ENCODE data around the gene FMO2.

GRCh38 chr1:171258943-171259342 is 73.8 kb downstream of the FMO2 start:
- TF ChIP-seq CTCF (IDR thresholded peaks at IDR 0.05; ENCODE audit: insufficient read depth, low read length, poor library complexity, severe bottlenecking) (no peak), EZH2phosphoT487 (conservative IDR thresholded peaks at IDR 0.05; ENCODE audit: low read length) (no peak)

Measured in SU-DHL-6 (cell line).